Liver (tissue), 10 donors: Measurements from ENCODE around the gene TACR1. TPM values are rescaled to one million over a fixed set of nuclear protein-coding genes. Genes with fewer than 3 reads are reported as not detected.

Source experiments
- DNase-seq: peaks from one replicate; pipeline ENCODE4 v3.0.0-alpha.2; 2017; ENCODE audit warnings: low spot score
- H3K27ac ChIP-seq, 2 donors: one replicate each; pipeline ENCODE4 v1.7.0; 2013; ENCODE audit warnings: inconsistent platforms in 2 of 2, low read length in 2 of 2, control low read depth in 1 of 2, low read depth in 1 of 2, mild to moderate bottlenecking in 1 of 2
- H3K27me3 ChIP-seq, 4 donors: one replicate each; pipeline versions ENCODE4 v1.6.1 to v1.7.0; 2013; ENCODE audit warnings: low read length in 3 of 4, inconsistent platforms in 1 of 4, mild to moderate bottlenecking in 1 of 4, moderate library complexity in 1 of 4; ENCODE audit not compliant: control insufficient read depth in 4 of 4, insufficient read depth in 4 of 4
- H3K36me3 ChIP-seq, 4 donors: one replicate each; pipeline versions ENCODE4 v1.6.1 to v1.7.0; 2013; ENCODE audit warnings: low read length in 3 of 4, mild to moderate bottlenecking in 3 of 4, low read depth in 1 of 4, moderate library complexity in 1 of 4; ENCODE audit not compliant: control insufficient read depth in 4 of 4, insufficient read depth in 3 of 4
- H3K4me1 ChIP-seq, 4 donors: one replicate each; pipeline versions ENCODE4 v1.6.1 to v1.7.0; 2013; ENCODE audit warnings: low read length in 3 of 4, mild to moderate bottlenecking in 3 of 4, moderate library complexity in 1 of 4; ENCODE audit not compliant: control insufficient read depth in 4 of 4, insufficient read depth in 4 of 4
- H3K4me3 ChIP-seq, 3 donors: one replicate each; pipeline versions ENCODE4 v1.6.1 to v1.7.0; 2013; ENCODE audit warnings: low read length in 3 of 3, control low read depth in 1 of 3, low read depth in 1 of 3, mild to moderate bottlenecking in 1 of 3
- H3K9ac ChIP-seq, 2 donors: one replicate each; pipeline ENCODE4 v1.7.0; 2013; ENCODE audit warnings: low read length in 2 of 2, mild to moderate bottlenecking in 2 of 2, moderate library complexity in 2 of 2, control low read depth in 1 of 2, low read depth in 1 of 2
- H3K9me3 ChIP-seq, 4 donors: one replicate each; pipeline versions ENCODE4 v1.6.1 to v1.7.0; 2013; ENCODE audit warnings: low read length in 3 of 4; ENCODE audit not compliant: control insufficient read depth in 4 of 4
- ATF3 ChIP-seq: IDR thresholded peaks from 2 replicates; pipeline ENCODE4 v1.6.1; 2016; ENCODE audit warnings: antibody characterized with exemption
- FOXA1 ChIP-seq: IDR thresholded peaks from 2 replicates; pipeline ENCODE4 v1.6.1; 2016; ENCODE audit warnings: antibody characterized with exemption
- FOXA2 ChIP-seq: IDR thresholded peaks from 2 replicates; pipeline ENCODE4 v1.6.1; 2016; ENCODE audit warnings: antibody characterized with exemption
- GABPA ChIP-seq, 2 donors: IDR thresholded peaks in 1 of 2; conservative IDR thresholded peaks in 1 of 2; 2 replicates each; pipeline ENCODE4 v1.6.1; 2016; ENCODE audit warnings: antibody characterized with exemption in 2 of 2, mild to moderate bottlenecking in 1 of 2, moderate library complexity in 1 of 2
- HNF4A ChIP-seq, 2 donors: conservative IDR thresholded peaks; 2 replicates each; pipeline ENCODE4 v1.6.1; 2016; ENCODE audit warnings: antibody characterized with exemption in 2 of 2, mild to moderate bottlenecking in 2 of 2
- HNF4G ChIP-seq: IDR thresholded peaks from 2 replicates; pipeline ENCODE4 v1.6.1; 2016; ENCODE audit warnings: antibody characterized with exemption
- MAX ChIP-seq: IDR thresholded peaks from 2 replicates; pipeline ENCODE4 v1.6.1; 2016; ENCODE audit warnings: antibody characterized with exemption
- REST ChIP-seq: IDR thresholded peaks from 2 replicates; pipeline ENCODE4 v1.6.1; 2016; ENCODE audit warnings: antibody characterized with exemption, mild to moderate bottlenecking
- SP1 ChIP-seq: IDR thresholded peaks from 2 replicates; pipeline ENCODE4 v1.6.1; 2018; ENCODE audit warnings: antibody characterized with exemption, mild to moderate bottlenecking
- YY1 ChIP-seq: IDR thresholded peaks from 2 replicates; pipeline ENCODE4 v1.6.1; 2016; ENCODE audit warnings: antibody characterized with exemption, mild to moderate bottlenecking
- ZBTB33 ChIP-seq: IDR thresholded peaks from 2 replicates; pipeline ENCODE4 v1.6.1; 2016; ENCODE audit warnings: antibody characterized with exemption
- WGBS: extraction: QIAGEN DNeasy Blood & Tissue Kit; methylation state at CpG from one replicate; pipeline ENCODE4 v1.1.7; 2013; 5-methylcytosine and 5-hydroxymethylcytosine counted together
- polyA plus RNA-seq, 2 donors: library from polyadenylated mRNA; stranded (reverse) in 1 of 2; unstranded in 1 of 2; fragments of 200-250 nt in 1 of 2; fragments of >200 nt in 1 of 2; fragmentation: Nextera tagmentation in 1 of 2; extraction: Ambion mirVana in 1 of 2; gene quantifications; one replicate each; pipeline versions ENCODE4 v1.2.1 to v1.2.3, GENCODE V29; 2013 to 2015
- small RNA-seq: library from RNA; depleted of rRNA; stranded (forward); fragments of <200 nt; gene quantifications from one replicate; pipeline ENCODE3, GENCODE V24; 2014
- total RNA-seq, 2 donors: library from RNA; depleted of rRNA; stranded (reverse); fragments of >200 nt; gene quantifications; one replicate each; pipeline ENCODE4 v1.2.3, GENCODE V29; 2014
- donor health status: healthy.
- donor health status: healthy.
- donor health status: healthy.
- donor health status: healthy.
- donor health status: healthy.

TACR1 gene
- total and polyA plus RNA-seq, 4 donors: 0.02 to 0.84 (median 0.14) TPM; not detected in 1

- Histone ChIP-seq H3K27ac (no peak overlapping the region), H3K9me3 (peaks cover 0 to 4% (median 4%) of the 10 kb centered on the region in 4 donors), H3K4me1 (peaks cover 0 to 4% (median 0%) of the 10 kb centered on the region in 4 donors), H3K27me3 (no peaks in the 10 kb centered on the region), H3K9ac (no peak overlapping the region), H3K4me3 (no peak overlapping the region), H3K36me3 (no peaks in the 10 kb centered on the region)
- DNase-seq: no peak
- no peak for TF ChIP-seq GABPA (IDR thresholded peaks at IDR 0.05 in 1 of 2, conservative IDR thresholded peaks at IDR 0.05 in 1 of 2)
- TF ChIP-seq FOXA1: no peak
- TF ChIP-seq SP1: no peak
- no peak for TF ChIP-seq YY1
- no peak for TF ChIP-seq REST
- no peak for TF ChIP-seq ZBTB33
- no peak for TF ChIP-seq HNF4A (conservative IDR thresholded peaks at IDR 0.05)
- no peak for TF ChIP-seq ATF3
- no peak for TF ChIP-seq MAX
- no peak for TF ChIP-seq FOXA2
- TF ChIP-seq HNF4G: no peak
- 92% methylated on average over 5 of the region's 5 CpGs for WGBS
These were observed 199.9 kb downstream of the TACR1 start for GRCh38 chr2:74999468-74999867.

Small RNAs within 50 kb of the gene (small RNA-seq; reads per million reads assigned to genes)
- gene MIR5000: 0.18 reads per million

Other genes starting within 250 kb of the TACR1 start
- gene POLE4, start 240.9 kb downstream of the TACR1 start, total RNA-seq: 10 to 100 TPM in 1 of 2 donors, 1 to 10 TPM in 1; 6.5 to 13.6 TPM
- 100 to 1,000 TPM in 1 of 2 donors, 10 to 100 TPM in 1; 34.2 to 115 TPM for gene POLE4, start 240.9 kb downstream of the TACR1 start, polyA plus RNA-seq